KG1 (cell line): ENCODE measurements around the gene BMP4.
"Not testable (repeated sequence)": the region's sequence is repeated elsewhere in the genome, so short reads cannot be mapped to it uniquely, and the experiment has no call there.

Source experiments
- DNase-seq: peaks from one replicate; lab custom pipeline; 2025; lab: John Stamatoyannopoulos, UW

BMP4 gene

DNA sequence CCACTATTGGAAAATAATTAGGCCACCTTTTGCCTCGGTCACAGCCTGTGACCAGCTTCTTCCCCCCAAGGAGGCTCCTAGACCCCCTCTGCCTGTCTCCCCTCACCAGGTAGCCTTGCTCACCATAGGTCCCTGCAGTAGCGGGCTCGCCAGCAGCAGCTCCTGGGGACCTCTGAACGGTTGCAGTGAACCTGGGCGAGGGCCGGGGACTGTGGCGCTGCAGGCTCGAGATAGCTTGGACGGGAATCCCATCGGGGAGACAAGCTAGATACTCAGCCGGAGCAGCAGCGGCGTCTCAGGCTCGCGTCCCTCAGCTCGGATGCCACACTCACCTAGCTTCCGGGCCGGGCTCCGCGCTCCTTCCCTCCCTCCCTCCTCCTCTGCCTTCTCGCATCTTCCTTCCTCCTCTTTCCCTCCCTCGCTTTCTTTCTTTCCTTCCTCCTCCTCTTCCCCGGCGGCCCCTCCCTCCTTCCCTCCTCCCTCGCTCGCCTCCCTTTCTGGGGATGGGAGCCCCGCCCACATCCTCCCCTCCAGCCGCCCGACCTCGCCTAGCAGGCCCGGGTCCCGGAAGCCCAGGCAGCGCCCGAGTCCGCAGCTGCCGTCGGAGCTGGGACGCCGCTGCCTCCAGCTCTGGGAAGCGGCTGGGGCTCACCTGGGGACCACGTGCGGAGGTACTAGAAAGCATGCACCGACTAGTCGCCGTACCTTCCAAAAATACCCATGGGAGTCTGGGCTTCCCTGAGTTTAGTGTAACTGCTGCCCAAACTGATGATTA lies at the start of gene BMP4:
BMP4 (minus strand) TSS at position 399 of the 775 bp plus-strand sequence. CDS start 4,603 bp downstream, outside the sequence.
- no peak for DNase-seq

GRCh38 chr14:54003064-54003463 lies 46.4 kb upstream of the BMP4 start:
- DNase-seq: no peak

- no peak for DNase-seq
Observed at GRCh38 chr14:54002653-54003052, 46.0 kb upstream of the BMP4 start.

DNA sequence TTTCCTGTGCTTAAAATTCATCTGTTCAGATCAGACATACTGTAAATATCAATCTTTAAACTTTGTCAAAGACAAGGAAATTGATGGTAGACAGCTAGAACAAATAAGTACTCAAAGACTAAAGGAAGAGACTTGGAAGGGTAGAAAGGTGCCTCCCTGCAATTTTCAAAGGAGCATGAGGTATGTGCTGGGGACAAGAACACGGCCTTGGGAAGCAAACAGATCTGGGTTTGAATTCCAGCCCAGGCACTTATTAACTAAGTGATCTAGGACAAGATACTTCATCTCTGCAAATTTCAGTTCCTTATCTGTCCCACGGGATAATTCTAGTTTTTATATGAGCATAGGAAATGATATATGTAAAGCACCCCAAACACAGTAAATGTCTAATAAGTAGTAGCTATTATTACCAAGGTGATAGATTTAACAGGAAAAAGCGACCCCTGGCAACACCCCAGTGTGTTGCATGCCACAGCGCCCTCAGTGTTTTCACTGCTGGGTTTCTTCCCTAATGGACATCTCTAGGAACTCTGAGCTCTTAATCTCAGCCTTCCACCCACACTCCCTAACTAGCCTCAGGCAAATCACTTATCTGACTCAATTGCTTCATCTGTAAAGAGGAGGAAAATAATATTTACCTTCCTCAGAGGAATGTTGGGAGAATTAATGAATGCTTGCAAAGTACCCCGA lies 44.7 kb upstream of the BMP4 start:
- DNase-seq: no peak

- DNase-seq: no peak
Observed at GRCh38 chr14:54000341-54000811, 43.8 kb upstream of the BMP4 start.

DNA sequence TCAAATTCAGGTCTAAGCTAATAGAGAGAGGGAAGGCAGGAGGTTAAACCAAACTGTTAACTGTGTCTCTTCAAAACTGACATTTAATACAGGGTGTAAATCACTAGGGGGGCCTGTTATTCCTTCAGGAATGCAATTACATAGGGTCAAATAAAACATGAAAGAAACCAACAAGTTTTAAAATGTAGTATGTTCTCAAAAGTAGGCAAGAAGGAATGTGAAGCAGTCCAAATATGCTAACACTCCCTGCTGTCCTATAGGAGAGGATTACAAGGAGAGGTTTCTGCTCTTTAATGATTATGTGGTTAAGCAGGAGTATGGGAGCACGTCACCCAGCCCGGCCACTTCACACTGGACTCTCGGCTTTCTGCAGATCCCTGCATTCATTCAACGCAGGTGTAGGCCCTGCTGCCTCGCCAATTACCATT lies 42.5 kb upstream of the BMP4 start:
- DNase-seq: no peak

GRCh38 chr14:53996041-53996440 lies 39.4 kb upstream of the BMP4 start:
- no peak for DNase-seq

DNA sequence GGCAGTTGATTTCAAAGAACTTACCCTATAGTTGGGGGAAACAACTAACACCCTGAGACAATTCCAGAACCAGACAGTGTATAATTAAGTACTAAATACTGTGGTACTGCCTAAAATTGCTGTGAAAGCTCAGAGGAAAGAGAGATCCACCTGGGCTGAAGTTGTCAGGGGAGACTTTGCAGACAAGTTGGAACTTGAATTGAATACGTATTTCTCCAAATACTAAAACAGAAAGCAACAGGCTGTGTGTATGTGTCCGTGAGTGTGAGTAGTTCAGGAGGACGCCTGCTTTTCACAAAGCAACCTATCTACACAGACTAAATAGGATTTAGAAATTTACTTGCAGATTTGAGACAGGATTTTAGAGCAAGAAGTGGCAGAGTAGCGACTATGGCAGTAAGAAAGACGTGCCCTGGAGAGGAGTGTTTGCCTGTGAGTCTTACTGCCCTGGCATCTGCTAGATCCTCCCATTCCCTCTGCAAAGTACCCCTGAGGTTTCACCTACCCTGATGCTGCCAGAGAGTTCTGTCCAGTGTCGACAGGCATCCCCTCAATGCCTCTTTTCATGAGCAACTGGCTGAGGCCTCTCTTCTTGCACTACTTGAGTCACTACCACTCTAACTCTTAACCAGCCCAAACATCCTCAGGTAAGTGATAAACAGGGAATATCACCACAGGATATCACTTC lies 37.4 kb upstream of the BMP4 start:
- DNase-seq: no peak

- DNase-seq: no peak
Observed at GRCh38 chr14:53990978-53991377, 34.4 kb upstream of the BMP4 start.

- not testable (repeated sequence) for DNase-seq
Observed at GRCh38 chr14:53986718-53987117, 30.1 kb upstream of the BMP4 start.

- not testable (repeated sequence) for DNase-seq
Observed at GRCh38 chr14:53984958-53985357, 28.3 kb upstream of the BMP4 start.

- no peak for DNase-seq
Observed at GRCh38 chr14:53983112-53983511, 26.5 kb upstream of the BMP4 start.

- no peak for DNase-seq
Observed at GRCh38 chr14:53982546-53982945, 25.9 kb upstream of the BMP4 start.

GRCh38 chr14:53979747-53980642 lies 23.4 kb upstream of the BMP4 start:
- no peak for DNase-seq

GRCh38 chr14:53979113-53979681 lies 22.6 kb upstream of the BMP4 start:
- DNase-seq: no peak

- DNase-seq: no peak
Observed at GRCh38 chr14:53978194-53978593, 21.6 kb upstream of the BMP4 start.

GRCh38 chr14:53975444-53975843 lies 18.8 kb upstream of the BMP4 start:
- DNase-seq: no peak

DNA sequence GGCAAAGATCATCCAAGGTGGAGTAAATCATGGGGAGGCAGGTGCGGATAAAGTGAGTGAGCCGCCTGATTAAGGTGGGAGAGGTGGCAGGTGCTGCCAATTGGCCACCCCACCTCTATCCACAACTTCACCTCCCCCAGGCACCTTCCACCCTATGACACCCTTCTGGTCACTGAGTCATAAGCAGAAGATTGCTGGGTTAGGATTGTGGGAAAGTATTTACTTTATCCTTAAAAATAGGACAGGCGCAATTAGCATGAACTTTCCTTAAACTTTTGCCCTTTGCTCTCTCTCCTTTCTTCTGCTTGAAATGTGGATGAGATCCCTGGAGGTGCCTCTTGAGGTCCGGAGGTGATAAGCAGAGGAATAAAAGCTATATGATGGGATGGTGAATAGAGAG lies 14.9 kb upstream of the BMP4 start:
- no peak for DNase-seq

- no peak for DNase-seq
Observed at GRCh38 chr14:53969326-53969725, 12.7 kb upstream of the BMP4 start.

GRCh38 chr14:53968726-53969125 lies 12.1 kb upstream of the BMP4 start:
- DNase-seq: no peak

DNA sequence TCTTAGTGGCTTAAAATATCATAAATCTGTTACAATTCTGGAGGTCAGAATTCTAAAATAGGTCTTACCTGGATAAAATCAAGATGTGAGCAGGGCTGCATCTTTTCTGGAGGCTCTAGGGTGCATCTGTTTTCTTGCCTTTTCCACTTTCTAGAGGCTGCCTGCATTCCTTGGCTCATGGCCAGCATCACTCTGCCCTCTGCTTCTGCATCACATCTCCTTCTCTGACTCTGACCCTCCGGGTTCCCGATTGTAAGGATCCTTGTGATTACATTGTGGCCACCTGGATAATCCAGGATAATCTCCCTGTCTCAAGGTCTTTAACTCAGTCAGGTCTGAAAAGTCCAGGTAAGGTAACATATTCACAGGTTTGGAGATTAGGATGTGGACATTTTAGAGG lies 11.0 kb upstream of the BMP4 start:
- DNase-seq: no peak
